SIG-M5 treated with dmso at 0.1 percent for 504 hours (cell line): Measurements from ENCODE around the gene GDF2.

Source experiments
- DNase-seq: peaks from one replicate; lab custom pipeline; 2025; ENCODE audit not compliant: unreplicated experiment; lab: John Stamatoyannopoulos, UW

GDF2 gene

GRCh38 chr10:47332371-47332770 is 10.1 kb downstream of the GDF2 start:
- no peak for DNase-seq

GRCh38 chr10:47332946-47333345 is 10.7 kb downstream of the GDF2 start:
- DNase-seq: no peak

GRCh38 chr10:47333532-47333931 is 11.3 kb downstream of the GDF2 start:
- DNase-seq: no peak

- DNase-seq: no peak
Observed at GRCh38 chr10:47334466-47335295, 12.4 kb downstream of the GDF2 start.

GRCh38 chr10:47335906-47336305 is 13.7 kb downstream of the GDF2 start:
- no peak for DNase-seq

- DNase-seq: no peak
Observed at GRCh38 chr10:47336387-47337134, 14.3 kb downstream of the GDF2 start.

GRCh38 chr10:47337310-47337709 is 15.1 kb downstream of the GDF2 start:
- DNase-seq: no peak

- DNase-seq: no peak
Observed at GRCh38 chr10:47339186-47339735, 17.0 kb downstream of the GDF2 start.

- peak; percentile 48 for DNase-seq
Observed at GRCh38 chr10:47339759-47340607, 17.7 kb downstream of the GDF2 start.

GRCh38 chr10:47340608-47341170 is 18.4 kb downstream of the GDF2 start:
- peak; percentile 42 for DNase-seq

- no peak for DNase-seq
Observed at GRCh38 chr10:47344996-47345870, 23.0 kb downstream of the GDF2 start.

GRCh38 chr10:47346581-47347302 is 24.5 kb downstream of the GDF2 start:
- DNase-seq: no peak

GRCh38 chr10:47347303-47347675 is 25.0 kb downstream of the GDF2 start:
- DNase-seq: no peak

- DNase-seq: no peak
Observed at GRCh38 chr10:47348138-47348651, 25.9 kb downstream of the GDF2 start, which contains the start of gene RBP3. TSS of gene RBP3 (plus strand) at chr10:47348363. CDS start at chr10:47348485, 122 bp downstream.

- DNase-seq: no peak
Observed at GRCh38 chr10:47348661-47349470, 26.6 kb downstream of the GDF2 start.

- DNase-seq: no peak
Observed at GRCh38 chr10:47349516-47349915, 27.3 kb downstream of the GDF2 start.

GRCh38 chr10:47349941-47350371 is 27.7 kb downstream of the GDF2 start:
- no peak for DNase-seq
